Measurements from ENCODE around the gene ARL4D. TPM values are rescaled to one million over a fixed set of nuclear protein-coding genes. Genes with fewer than 3 reads are reported as not detected.

Gene ARL4D
- total RNA-seq, 1 donor from 2014 or later, result 35.6 TPM

DNA sequence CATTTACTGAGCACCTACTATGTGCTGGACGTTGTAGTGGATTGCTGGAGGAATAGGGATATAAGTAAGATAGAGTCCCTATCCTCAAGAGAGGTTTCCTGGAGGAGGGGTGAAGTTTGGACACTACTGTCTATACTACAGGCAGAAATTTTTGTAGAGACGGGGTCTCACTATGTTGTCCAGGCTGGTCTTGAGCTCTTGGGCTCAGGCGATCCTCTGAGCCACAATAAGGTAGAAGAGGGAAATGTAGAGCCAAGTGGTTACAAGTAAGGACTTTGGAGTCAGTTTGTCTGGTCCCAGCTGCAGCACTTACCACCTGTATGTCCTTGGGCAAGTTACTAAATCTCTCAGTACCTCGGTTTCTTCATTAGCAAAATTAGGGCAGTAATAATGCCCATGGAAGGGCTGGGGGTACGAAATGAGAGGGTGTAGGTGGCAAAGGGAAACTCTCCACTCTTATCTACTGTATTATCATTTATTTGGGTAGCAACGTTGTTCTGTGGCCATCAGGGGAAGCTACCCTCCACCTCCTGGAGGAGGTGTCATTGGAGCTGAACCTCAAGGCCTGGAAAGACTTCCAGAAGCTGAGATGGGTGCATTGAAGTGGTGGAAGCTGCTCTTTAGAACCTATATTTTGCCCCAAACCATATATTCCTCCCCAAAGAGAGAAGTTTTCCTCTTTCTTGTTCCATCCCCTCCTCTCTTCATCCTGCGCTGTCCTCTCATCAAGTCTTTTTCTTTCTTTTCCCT, 50.1 kb downstream of the ARL4D start:
- H3K4me3 ChIP-seq, result no peak overlapping the region
- DNase-seq (ENCODE audit: extremely low spot score in 2 of 2), result no peak
- H3K27me3 ChIP-seq, result no peaks in the 10 kb centered on the region
- H3K36me3 ChIP-seq, result no peaks in the 10 kb centered on the region
- H3K4me1 ChIP-seq, result peaks cover 13% of the 10 kb centered on the region
- TF ChIP-seq, protein P1, sequence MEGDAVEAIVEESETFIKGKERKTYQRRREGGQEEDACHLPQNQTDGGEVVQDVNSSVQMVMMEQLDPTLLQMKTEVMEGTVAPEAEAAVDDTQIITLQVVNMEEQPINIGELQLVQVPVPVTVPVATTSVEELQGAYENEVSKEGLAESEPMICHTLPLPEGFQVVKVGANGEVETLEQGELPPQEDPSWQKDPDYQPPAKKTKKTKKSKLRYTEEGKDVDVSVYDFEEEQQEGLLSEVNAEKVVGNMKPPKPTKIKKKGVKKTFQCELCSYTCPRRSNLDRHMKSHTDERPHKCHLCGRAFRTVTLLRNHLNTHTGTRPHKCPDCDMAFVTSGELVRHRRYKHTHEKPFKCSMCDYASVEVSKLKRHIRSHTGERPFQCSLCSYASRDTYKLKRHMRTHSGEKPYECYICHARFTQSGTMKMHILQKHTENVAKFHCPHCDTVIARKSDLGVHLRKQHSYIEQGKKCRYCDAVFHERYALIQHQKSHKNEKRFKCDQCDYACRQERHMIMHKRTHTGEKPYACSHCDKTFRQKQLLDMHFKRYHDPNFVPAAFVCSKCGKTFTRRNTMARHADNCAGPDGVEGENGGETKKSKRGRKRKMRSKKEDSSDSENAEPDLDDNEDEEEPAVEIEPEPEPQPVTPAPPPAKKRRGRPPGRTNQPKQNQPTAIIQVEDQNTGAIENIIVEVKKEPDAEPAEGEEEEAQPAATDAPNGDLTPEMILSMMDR (IDR thresholded peaks at IDR 0.05), result no peak
- TF ChIP-seq POLR2AphosphoS5 (IDR thresholded peaks at IDR 0.05; ENCODE audit: insufficient read depth in 1 of 2, low read depth in 1 of 2) (no peak), POLR2A (IDR thresholded peaks at IDR 0.05) (no peak)
- H3K9me3 ChIP-seq, result no peaks in the 10 kb centered on the region
- no peak overlapping the region for H3K27ac ChIP-seq
- intact Hi-C loops (cut with DNase I), result no loop called here

DNA sequence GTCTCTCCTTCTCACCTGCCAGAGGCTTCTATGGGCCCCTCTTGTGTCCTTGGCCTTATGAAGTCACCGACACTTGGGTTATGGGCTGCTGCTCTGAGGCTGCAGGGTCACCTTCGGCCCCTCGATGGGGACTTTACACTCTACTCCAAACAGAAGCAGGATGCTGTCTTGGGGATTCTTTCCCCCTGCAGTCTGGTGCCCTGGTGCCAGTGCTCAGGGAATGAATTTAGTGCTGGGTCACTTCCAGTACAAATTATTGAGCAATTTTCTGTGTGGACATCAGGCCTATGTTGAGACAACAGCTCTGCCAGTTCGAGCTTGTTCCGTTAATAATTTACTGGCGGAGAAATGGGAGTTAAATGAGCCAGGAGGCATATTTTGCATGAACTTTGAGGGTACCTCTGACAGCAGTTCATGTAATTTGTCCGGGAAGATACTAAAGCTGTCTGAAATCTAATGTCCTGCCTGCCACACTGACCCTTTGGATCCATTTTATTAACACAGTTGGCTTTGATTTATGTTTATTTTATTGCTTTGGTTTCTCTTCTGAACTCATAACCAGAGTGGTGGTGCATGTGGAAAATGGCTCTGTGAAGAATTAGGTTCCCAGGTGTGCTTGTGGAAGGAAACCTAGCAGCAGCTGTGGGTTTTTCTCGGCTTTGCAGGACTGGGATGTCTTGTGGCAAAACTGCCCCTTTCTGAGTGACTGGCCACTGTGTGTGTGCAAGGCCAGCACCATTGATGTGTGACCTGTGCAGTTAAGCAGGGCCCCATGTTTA, 50.9 kb downstream of the ARL4D start:
- no peak overlapping the region for H3K4me3 ChIP-seq
- H3K27me3 ChIP-seq, result no peaks in the 10 kb centered on the region
- peaks cover 13% of the 10 kb centered on the region for H3K4me1 ChIP-seq
- H3K9me3 ChIP-seq, result no peaks in the 10 kb centered on the region
- intact Hi-C loops (cut with DNase I), result no loop called here
- H3K36me3 ChIP-seq, result no peaks in the 10 kb centered on the region
- H3K27ac ChIP-seq, result no peak overlapping the region
- TF ChIP-seq POLR2AphosphoS5 (IDR thresholded peaks at IDR 0.05; ENCODE audit: insufficient read depth in 1 of 2, low read depth in 1 of 2) (peak in 1 of 2 donors; percentile 17), POLR2A (IDR thresholded peaks at IDR 0.05) (no peak)
- TF ChIP-seq, protein P1 (IDR thresholded peaks at IDR 0.05), result no peak
- DNase-seq (ENCODE audit: extremely low spot score in 2 of 2), result no peak

MicroRNA genes within 50 kb of the gene (microRNA counts, 767-probe panel; counts per million panel counts)
- 238 to 261 counts per million in 2 donors for microRNA hsa-miR-2117

Small RNAs within 50 kb of the gene (small RNA-seq; reads per million reads assigned to genes)
- gene RNU6-1137P (not detected), gene RNU6-406P (not detected), gene RNU6-470P (not detected)

Other genes with a start within 250 kb of the ARL4D start
- 58.9 TPM for gene NBR1, start 227.8 kb upstream of the ARL4D start, total RNA-seq
- 6.6 TPM for gene TMEM106A, start 187.1 kb upstream of the ARL4D start, total RNA-seq
- not detected for gene CCDC200, start 170.4 kb upstream of the ARL4D start, total RNA-seq
- gene RNU2-1, start 165.0 kb upstream of the ARL4D start, total RNA-seq, result not detected
- 32.7 TPM for gene DHX8, start 85.0 kb downstream of the ARL4D start, total RNA-seq
- gene ETV4, start 147.3 kb downstream of the ARL4D start, total RNA-seq, result 5.4 TPM